IPS-NIHi7 (cell line): ENCODE measurements around the gene TBC1D17.
A peak's percentile ranks its signal among the peaks of the same experiment; 100 is the strongest.
"Not testable (repeated sequence)": the region's sequence is repeated elsewhere in the genome, so short reads cannot be mapped to it uniquely, and the experiment has no call there.

Source experiments
- DNase-seq: peaks from one replicate; pipeline ENCODE4 v3.0.0; 2012; ENCODE audit warnings: mixed read lengths; ENCODE audit errors: extremely low spot score

The TBC1D17 gene

DNA sequence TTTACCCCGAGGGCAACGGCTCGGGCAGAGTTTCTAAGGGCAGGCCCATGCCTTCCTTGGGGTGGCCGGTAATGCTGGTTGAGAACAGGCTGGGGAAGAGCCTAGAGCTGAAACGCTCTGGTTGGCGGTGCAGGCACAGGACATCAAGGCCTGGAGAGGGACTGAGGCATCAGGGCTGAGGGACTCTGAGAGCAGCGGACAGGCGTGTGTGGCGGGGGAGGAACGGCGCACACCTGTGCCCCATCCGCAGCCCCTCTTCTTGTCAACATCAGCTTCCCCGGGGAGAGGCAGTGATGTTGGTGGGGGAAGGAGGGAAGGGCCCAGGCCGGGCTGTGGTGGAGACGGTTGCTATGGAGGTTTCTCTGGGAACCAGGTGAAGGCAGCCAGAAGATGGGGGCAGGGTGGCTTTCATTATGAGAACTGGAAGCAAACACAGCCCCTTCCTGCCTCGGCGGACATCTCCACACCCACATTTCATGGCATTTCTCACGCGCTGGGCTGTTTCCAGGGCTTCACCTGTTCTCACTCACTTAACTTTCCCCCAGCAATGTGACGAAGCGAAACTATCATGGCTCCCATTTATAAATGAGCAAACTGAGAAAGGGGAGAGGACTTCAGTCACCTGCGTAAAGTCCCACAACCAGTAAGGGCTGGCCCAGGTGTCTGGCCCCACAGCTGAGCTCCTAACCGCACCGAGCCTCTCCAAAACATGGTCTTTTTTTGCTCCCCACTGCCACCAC, 43.3 kb downstream of the TBC1D17 start:
- DNase-seq: no peak

- DNase-seq: peak; percentile 4
Measured at GRCh38 chr19:49921871-49922795, 44.6 kb downstream of the TBC1D17 start.

GRCh38 chr19:49923055-49924003, 45.8 kb downstream of the TBC1D17 start:
- DNase-seq: peak; percentile 4

GRCh38 chr19:49924004-49924880, 46.7 kb downstream of the TBC1D17 start:
- peak; percentile 6 for DNase-seq

- not testable (repeated sequence) for DNase-seq
Measured at GRCh38 chr19:49924881-49925210, 47.3 kb downstream of the TBC1D17 start.

DNA sequence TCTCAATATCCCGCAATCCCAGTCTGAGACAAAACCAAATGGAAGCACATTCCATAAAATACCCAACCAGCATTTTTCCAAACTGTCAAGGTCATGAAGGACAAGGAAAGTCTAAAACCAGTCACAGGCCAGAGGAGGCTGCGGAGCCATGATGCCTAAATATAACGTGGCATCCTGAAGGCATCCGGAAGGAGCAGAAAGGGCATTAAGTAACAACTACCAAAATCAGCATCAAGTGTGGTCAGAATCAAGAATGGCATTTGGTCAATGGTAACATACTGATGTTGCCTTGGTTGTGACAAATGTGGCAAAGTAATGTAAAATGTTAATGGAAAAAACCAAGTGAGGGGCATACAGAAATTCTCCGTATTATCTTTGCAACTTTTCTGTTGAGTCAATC, 48.0 kb downstream of the TBC1D17 start:
- DNase-seq: no peak

GRCh38 chr19:49926515-49926914, 49.0 kb downstream of the TBC1D17 start:
- DNase-seq: no peak

DNA sequence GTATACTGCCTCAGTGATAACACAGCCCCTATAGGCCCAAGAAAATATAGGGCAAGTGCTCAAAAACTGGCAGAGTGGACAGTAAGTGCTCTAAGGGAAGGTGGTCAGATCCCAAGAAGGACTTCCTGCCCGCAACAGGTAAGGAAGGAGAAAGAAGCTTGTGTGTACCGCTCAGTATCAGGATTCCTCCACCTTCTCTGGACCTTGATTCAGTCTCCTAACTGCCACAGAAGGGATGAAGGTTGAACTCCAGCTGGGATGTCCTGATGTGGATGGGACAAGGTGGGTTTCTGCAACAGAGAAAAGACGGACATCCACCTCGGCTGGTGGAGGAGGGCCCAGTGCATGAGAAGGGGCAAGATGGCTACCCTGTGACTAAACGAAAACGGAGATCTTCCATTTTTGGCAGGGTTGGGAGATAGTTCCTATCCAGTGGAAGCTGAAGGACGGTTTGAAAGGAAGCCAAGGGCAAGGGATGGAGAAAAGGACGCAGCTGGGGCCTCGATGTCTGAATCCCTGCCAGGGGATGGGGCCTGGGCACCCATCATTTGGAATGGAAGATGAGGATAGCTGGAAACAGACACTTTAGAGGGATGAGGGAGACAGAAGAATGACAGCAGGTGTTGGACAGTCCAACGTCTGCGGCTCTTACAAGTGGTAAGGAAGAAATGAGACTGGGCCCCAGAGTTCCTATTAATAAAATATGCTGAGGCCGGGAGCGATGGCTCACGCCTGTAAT, 50.2 kb downstream of the TBC1D17 start:
- DNase-seq: no peak

GRCh38 chr19:49929121-49929610, 51.7 kb downstream of the TBC1D17 start, which contains the start of the genes ATF5 and NUP62:
Gene ATF5 (plus strand): TSS chr19:49929205. CDS start chr19:49930851, 1,646 bp downstream.
Gene NUP62 (minus strand): TSS chr19:49929504. CDS start chr19:49909807, 19,697 bp downstream.
- DNase-seq: peak; percentile 95

DNA sequence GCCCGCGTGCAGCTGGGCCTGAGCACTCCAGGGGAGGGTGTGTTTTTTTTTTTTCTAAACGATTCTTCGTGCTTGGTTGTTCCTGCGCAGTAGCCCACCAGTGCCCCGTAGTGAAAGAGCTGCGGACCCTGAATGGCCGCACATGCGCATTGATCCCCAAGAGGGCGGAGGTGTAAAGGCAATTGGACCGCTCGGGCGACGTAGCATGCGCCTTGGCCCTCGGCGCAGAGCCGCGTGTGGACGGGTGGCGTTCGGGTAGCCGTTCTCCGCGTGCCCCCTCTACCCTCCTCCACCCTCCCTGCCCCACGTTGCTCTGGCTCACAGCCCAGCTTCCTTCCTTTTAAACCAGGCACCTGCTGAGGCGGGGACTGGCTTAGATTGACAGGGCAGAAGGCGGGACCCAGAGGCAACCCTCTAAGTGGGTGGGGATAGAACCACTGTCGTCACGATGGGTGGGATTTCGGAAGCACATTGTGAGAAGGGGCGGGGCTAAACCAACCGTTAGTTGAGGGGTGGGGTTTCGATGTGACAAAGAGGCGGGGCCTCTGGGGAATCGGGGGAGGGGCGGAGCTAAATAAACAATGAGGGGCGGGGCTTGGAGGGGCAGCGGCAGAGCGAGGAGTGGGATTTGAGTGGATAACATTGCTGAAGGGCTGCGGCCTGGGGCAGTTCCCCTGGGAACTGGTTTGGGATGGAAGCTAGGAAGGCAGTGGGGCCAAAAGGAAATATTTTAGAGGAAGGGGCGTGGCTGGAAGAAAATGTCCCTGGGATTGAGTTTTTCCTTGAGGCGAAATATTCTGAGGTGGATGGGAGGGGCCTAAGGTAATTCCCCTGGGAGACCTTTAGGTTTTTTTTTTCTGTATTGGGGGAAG, 52.3 kb downstream of the TBC1D17 start:
- DNase-seq: peak; percentile 94

GRCh38 chr19:49930483-49931011, 53.0 kb downstream of the TBC1D17 start:
- DNase-seq: peak; percentile 60

DNA sequence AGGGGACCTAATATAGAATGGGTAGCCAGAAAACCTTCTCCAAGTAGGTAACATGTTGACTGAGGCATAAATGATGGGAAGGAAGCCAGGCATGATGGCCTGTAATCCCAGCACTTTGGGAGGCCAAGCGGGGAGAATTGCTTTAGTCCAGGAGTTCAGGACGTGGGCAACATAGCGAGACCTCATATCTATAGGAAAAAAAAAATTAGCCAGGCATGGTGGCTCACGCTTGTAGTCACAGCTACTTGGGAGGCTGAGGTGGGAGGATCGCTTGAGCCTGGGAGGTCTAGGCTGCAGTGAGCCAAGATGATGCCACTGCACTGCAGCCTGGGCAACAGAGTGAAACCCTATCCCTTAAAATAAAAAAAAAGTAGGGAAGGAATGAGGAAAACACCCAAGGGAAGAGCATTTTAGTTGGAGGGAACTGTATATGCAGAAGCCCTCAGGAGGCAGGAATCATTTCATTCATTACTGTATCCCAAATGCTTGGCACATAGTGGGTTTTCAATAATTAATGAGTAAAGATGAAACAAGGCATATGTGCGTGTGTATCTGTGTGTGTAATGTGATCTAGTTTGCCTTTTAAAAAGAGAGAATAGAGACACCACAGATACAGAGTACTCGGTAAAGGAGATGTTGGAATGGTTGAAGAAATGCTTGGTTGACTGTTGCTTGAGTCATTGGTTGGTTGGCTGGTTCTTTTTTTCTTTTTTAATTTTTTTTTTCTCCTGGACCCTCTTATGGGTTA, 54.0 kb downstream of the TBC1D17 start:
- no peak for DNase-seq

DNA sequence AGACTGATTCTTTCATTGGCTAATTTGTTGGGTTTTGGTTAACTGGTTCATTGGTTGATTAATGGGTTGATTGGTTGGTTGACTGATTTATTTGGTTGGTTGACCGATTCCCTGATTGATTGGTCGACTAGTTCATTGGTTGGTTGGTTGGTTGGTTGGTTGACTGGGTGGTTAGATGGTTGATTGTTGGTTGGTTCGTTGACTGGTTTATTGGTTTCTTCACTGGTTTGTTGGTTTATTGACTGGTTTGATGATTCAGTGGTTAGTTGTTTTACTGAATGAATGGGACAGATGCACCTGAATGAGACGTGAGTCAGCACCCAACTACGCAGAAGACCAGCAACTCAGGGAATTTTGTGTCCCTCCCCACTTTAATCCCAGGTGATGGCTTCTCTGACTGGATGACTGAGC, 54.5 kb downstream of the TBC1D17 start:
- DNase-seq: no peak

- no peak for DNase-seq
Measured at GRCh38 chr19:49932731-49933131, 55.2 kb downstream of the TBC1D17 start.

DNA sequence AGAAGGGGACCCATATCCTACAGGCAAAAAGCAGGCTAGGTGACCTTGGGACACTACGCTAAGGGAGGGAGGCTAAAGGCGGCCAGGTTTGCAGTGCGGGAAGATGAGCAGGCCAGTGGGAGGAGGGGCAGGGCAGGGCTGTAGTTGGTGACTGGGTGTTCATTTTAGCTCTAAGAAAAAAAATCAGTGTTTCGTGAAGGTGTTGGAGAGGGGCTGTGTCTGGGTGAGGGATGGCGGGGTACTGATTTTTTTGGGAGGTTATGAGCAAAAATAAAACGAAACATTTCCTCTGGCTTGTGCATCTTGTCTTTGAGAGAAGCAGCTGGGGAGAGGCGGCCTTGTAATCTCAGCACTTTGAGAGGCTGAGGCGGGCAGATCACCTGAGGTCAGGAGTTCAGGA, 56.1 kb downstream of the TBC1D17 start:
- DNase-seq: no peak

GRCh38 chr19:49936549-49936948, 59.0 kb downstream of the TBC1D17 start:
- no peak for DNase-seq

- peak; percentile 87 for DNase-seq
Measured at GRCh38 chr19:49937750-49938381, 60.4 kb downstream of the TBC1D17 start.
